ENCODE measurements around the gene CBL. TPM values are rescaled to one million over a fixed set of nuclear protein-coding genes. Genes with fewer than 3 reads are reported as not detected.
"Not testable (repeated sequence)": the region's sequence is repeated elsewhere in the genome, so short reads cannot be mapped to it uniquely, and the experiment has no call there.

The CBL gene
- total and polyA plus RNA-seq, 9 donors, result 3.6 to 17.9 (median 12.3) TPM

DNA sequence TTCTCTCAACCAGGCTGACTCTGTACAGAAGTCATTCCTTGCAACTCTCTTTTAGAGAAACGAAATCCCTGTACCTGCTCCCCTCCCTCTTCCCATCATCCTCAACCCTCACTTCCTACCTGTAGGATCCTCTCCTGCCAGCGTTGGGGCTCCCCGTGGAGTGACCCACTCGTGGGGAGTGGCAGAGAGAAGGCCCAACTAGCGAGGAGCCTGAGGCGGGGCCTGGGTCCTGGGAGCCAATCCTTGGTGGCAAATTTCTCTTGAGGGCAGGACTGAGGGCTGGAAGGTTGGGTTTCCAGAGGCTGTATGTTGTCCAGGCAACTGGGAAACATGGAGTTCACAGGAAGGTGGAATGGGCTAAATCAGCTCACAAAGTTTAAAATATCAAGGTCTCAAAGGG lies 10.5 kb upstream of the CBL start:
- no peak overlapping the region for H3K27ac ChIP-seq
- no peak for TF ChIP-seq POLR2A (IDR thresholded peaks at IDR 0.05)
- H3K27me3 ChIP-seq, result no peaks in the 10 kb centered on the region
- peak in 1 of 5 donors; percentile 36 for DNase-seq
- intact Hi-C loops (cut with DNase I), result loop anchor here in 2 of 4 donors (5.0 to 10.0 kb wide), 4 partner anchors 88 to 161 kb away; partner anchors contain the start of genes C2CD2L (in 2 of the 2), DPAGT1 (in 1 of the 2) and SLC37A4 (in 1 of the 2)
- no peaks in the 10 kb centered on the region for H3K9me3 ChIP-seq
- no peak overlapping the region for H3K4me3 ChIP-seq
- no peaks in the 10 kb centered on the region for H3K36me3 ChIP-seq
- 18 to 26% (median 24%) methylated on average over 6 of the region's 6 CpGs for WGBS, 3 donors
- H3K4me1 ChIP-seq (ENCODE audit: insufficient read depth), result no peaks in the 10 kb centered on the region

DNA sequence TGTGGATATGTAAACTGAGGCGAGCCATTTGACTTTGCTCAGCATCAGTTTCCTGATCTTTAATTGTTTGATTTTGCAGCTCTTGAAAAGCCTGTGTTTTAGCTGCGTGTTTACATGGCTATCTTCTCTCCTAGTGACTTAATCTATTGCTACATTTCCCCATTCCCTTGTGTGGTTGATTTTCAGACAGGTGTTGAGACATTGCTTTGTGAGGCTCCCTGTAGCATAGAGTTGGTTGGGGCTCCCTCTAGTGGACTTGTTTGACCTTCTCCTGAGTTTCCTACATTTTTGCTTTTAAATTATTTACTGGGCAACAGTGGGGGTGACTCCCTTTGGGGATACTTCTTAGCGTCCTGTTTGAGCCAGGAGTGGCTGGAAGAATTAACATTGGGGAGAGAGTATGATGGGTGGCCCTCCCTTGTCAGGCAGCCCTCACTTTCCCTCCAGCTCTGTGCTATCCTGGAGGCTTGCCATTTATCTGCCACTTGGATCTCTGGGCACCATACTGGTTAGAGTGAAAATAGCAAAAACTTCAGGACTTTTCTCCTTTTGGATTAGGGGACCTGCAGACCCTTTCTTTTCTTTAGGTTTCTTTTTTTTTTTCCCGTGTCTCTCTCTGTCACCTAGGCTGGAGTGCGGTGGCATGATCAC lies 9.2 kb upstream of the CBL start:
- DNase-seq, result peak in 4 of 5 donors; percentile 34 to 75 (median 50)
- 39 to 47% (median 40%) methylated on average over 5 of the region's 5 CpGs for WGBS, 3 donors

DNA sequence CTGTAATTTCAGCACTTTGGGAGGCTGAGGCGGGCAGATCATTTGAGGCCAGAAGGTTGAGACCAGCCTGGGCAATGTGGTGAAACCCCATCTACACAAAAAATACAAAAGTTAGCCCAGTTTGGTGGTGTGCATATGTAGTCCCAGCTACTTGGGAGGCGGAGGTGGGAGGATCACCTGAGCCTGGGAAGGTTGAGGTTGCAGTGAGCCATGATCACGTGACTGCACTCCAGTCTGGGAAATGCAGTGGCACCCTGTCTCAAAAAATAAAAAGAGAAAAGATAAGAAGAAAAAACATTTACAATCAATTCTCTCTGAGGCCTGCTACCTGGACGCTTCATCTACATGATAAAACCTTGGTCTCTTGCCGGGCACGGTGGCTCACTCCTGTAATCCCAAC lies 7.2 kb upstream of the CBL start:
- no peaks in the 10 kb centered on the region for H3K4me1 ChIP-seq (ENCODE audit: insufficient read depth)
- no peak overlapping the region for H3K4me3 ChIP-seq
- no peak for DNase-seq
- TF ChIP-seq EP300 (IDR thresholded peaks at IDR 0.05), result no peak
- TF ChIP-seq POLR2A (IDR thresholded peaks at IDR 0.05), result no peak
- TF ChIP-seq, protein P1, sequence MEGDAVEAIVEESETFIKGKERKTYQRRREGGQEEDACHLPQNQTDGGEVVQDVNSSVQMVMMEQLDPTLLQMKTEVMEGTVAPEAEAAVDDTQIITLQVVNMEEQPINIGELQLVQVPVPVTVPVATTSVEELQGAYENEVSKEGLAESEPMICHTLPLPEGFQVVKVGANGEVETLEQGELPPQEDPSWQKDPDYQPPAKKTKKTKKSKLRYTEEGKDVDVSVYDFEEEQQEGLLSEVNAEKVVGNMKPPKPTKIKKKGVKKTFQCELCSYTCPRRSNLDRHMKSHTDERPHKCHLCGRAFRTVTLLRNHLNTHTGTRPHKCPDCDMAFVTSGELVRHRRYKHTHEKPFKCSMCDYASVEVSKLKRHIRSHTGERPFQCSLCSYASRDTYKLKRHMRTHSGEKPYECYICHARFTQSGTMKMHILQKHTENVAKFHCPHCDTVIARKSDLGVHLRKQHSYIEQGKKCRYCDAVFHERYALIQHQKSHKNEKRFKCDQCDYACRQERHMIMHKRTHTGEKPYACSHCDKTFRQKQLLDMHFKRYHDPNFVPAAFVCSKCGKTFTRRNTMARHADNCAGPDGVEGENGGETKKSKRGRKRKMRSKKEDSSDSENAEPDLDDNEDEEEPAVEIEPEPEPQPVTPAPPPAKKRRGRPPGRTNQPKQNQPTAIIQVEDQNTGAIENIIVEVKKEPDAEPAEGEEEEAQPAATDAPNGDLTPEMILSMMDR (IDR thresholded peaks at IDR 0.05), result no peak
- no peaks in the 10 kb centered on the region for H3K27me3 ChIP-seq
- 83 to 89% (median 86%) methylated on average over 6 of the region's 6 CpGs for WGBS, 3 donors
- H3K9me3 ChIP-seq, result no peaks in the 10 kb centered on the region
- intact Hi-C loops (cut with DNase I), result loop anchor here in 2 of 4 donors (5.0 to 10.0 kb wide), 4 partner anchors 92 to 164 kb away; partner anchors contain the start of genes C2CD2L (in 2 of the 2), DPAGT1 (in 1 of the 2) and SLC37A4 (in 1 of the 2)
- H3K27ac ChIP-seq, result no peak overlapping the region
- no peaks in the 10 kb centered on the region for H3K36me3 ChIP-seq

More for the DNA sequence above, 9.2 kb upstream of the CBL start:
- H3K4me3 ChIP-seq, result no peak overlapping the region
- H3K27ac ChIP-seq, result no peak overlapping the region
- intact Hi-C loops (cut with DNase I), result loop anchor here in 2 of 4 donors (5.0 to 10.0 kb wide), 4 partner anchors 90 to 162 kb away; partner anchors contain the start of genes C2CD2L (in 2 of the 2), DPAGT1 (in 1 of the 2) and SLC37A4 (in 1 of the 2)
- TF ChIP-seq, protein P1 (IDR thresholded peaks at IDR 0.05), result peak; percentile 65 to 73 (median 66)
- TF ChIP-seq EP300 (IDR thresholded peaks at IDR 0.05), result no peak
- TF ChIP-seq POLR2A (IDR thresholded peaks at IDR 0.05), result no peak
- no peaks in the 10 kb centered on the region for H3K9me3 ChIP-seq
- H3K36me3 ChIP-seq, result no peaks in the 10 kb centered on the region
- no peaks in the 10 kb centered on the region for H3K27me3 ChIP-seq
- H3K4me1 ChIP-seq (ENCODE audit: insufficient read depth), result no peaks in the 10 kb centered on the region

- not testable (repeated sequence) for H3K9me3 ChIP-seq; H3K36me3 ChIP-seq; H3K4me1 ChIP-seq (ENCODE audit: insufficient read depth); H3K27ac ChIP-seq; H3K27me3 ChIP-seq; H3K4me3 ChIP-seq
- intact Hi-C loops (cut with DNase I), result loop anchor here in 2 of 4 donors (10.0 kb wide), 1 partner anchor 114 kb away; the partner anchor contains the start of gene MCAM (in 2 of the 2)
- DNase-seq, result peak in 1 of 5 donors; percentile 4
- WGBS, 3 donors, result 80 to 92% (median 85%) methylated on average over 5 of the region's 5 CpGs
Measured at GRCh38 chr11:119201236-119201635, 4.9 kb upstream of the CBL start.

- no peaks in the 10 kb centered on the region for H3K9me3 ChIP-seq
- WGBS, 3 donors, result 87 to 89% (median 87%) methylated on average over 7 of the region's 7 CpGs
- intact Hi-C loops (cut with DNase I), result loop anchor here in 2 of 4 donors (10.0 kb wide), 1 partner anchor 112 kb away; the partner anchor contains the start of gene MCAM (in 2 of the 2)
- no peak overlapping the region for H3K27ac ChIP-seq
- TF ChIP-seq, protein P1 (IDR thresholded peaks at IDR 0.05), result no peak
- DNase-seq, result no peak
- no peaks in the 10 kb centered on the region for H3K27me3 ChIP-seq
- no peaks in the 10 kb centered on the region for H3K4me1 ChIP-seq (ENCODE audit: insufficient read depth)
- H3K4me3 ChIP-seq, result no peak overlapping the region
- H3K36me3 ChIP-seq, result no peaks in the 10 kb centered on the region
Measured at GRCh38 chr11:119202554-119202953, 3.6 kb upstream of the CBL start.
